SK-N-SH (cell line): ENCODE measurements around the gene C3AR1.
"Not testable (repeated sequence)": the region's sequence is repeated elsewhere in the genome, so short reads cannot be mapped to it uniquely, and the experiment has no call there.

Source experiments
- EP300 ChIP-seq, 2 experiments: IDR thresholded peaks; 2 replicates each; pipeline versions ENCODE4 v1.4.0 to v1.6.1; 2012; ENCODE audit warnings: borderline replicate concordance in 1 of 2, low read depth in 1 of 2, low read length in 1 of 2
- EZH2phosphoT487 ChIP-seq: fragments of 200-600 bp; sonication (generic); IDR thresholded peaks from 2 replicates; pipeline ENCODE4 v1.6.1; 2017; ENCODE audit warnings: low read depth, mixed run types, mild to moderate bottlenecking, antibody characterized with exemption, moderate library complexity, borderline replicate concordance
- MXI1 ChIP-seq: IDR thresholded peaks from 2 replicates; pipeline ENCODE4 v1.6.1; 2012; ENCODE audit warnings: mild to moderate bottlenecking, low read depth, low read length, improper control_type of control experiment
- NFIC ChIP-seq: IDR thresholded peaks from 2 replicates; pipeline ENCODE4 v1.4.0; 2012; ENCODE audit warnings: borderline replicate concordance
- POLR2AphosphoS5 ChIP-seq: IDR thresholded peaks from 2 replicates; pipeline ENCODE4 v1.6.1; 2012; ENCODE audit warnings: low read depth, low read length
- RXRA ChIP-seq: IDR thresholded peaks from 2 replicates; pipeline ENCODE4 v1.4.0; 2012; ENCODE audit warnings: low read depth, mild to moderate bottlenecking, borderline replicate concordance
- SIN3A ChIP-seq: IDR thresholded peaks from 2 replicates; pipeline ENCODE4 v1.6.1; 2012; ENCODE audit warnings: low read depth, mild to moderate bottlenecking, low read length, moderate library complexity, borderline replicate concordance
- SMC3 ChIP-seq: IDR thresholded peaks from 2 replicates; pipeline ENCODE4 v1.6.1; 2012; ENCODE audit warnings: low read depth, low read length, improper control_type of control experiment
- TAF1 ChIP-seq: IDR thresholded peaks from 2 replicates; pipeline ENCODE4 v1.6.1; 2012; ENCODE audit warnings: low read depth, mild to moderate bottlenecking, low read length, moderate library complexity, borderline replicate concordance
- YY1 ChIP-seq: IDR thresholded peaks from 2 replicates; pipeline ENCODE4 v1.4.0; 2012; ENCODE audit warnings: low read depth, mild to moderate bottlenecking
- TF ChIP-seq, protein P1 (sequence below): fragments of 200-600 bp; sonication (generic); IDR thresholded peaks from 2 replicates; pipeline ENCODE4 v1.6.1; 2017; ENCODE audit warnings: antibody characterized with exemption, mild to moderate bottlenecking, moderate library complexity
- TF ChIP-seq, protein P2 (sequence below): IDR thresholded peaks from 2 replicates; pipeline ENCODE4 v1.4.0; 2012; ENCODE audit warnings: low read depth
- TF ChIP-seq, protein P3 (sequence below): IDR thresholded peaks from 2 replicates; pipeline ENCODE4 v1.6.1; 2012; ENCODE audit warnings: mild to moderate bottlenecking, low read depth, low read length, moderate library complexity

DNA sequence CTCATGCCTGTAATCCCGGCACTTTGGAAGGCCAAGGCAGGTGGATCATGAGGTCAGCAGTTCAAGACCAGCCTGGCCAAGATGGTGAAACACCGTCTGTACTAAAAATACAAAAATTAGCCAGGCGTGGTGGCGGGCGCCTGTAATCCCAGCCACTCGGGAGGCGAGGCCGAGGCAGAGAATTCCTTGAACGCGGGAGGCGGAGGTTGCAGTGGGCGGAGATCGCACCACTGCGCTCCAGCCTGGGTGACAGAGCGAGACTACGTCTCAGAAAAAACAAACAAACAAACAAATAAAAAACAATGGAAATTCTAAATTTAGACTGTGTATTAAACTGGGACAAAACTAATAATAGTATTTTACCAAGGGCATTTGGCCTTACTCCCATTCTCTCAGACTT, 47.9 kb downstream of the C3AR1 start:
- TF ChIP-seq POLR2AphosphoS5; EZH2phosphoT487; TAF1; RXRA; YY1; EP300 (IDR thresholded peaks at IDR 0.05; ENCODE audit: borderline replicate concordance in 1 of 2, low read depth in 1 of 2, low read length in 1 of 2); SMC3; MXI1; SIN3A; NFIC: not testable (repeated sequence)
- TF ChIP-seq, protein P1, sequence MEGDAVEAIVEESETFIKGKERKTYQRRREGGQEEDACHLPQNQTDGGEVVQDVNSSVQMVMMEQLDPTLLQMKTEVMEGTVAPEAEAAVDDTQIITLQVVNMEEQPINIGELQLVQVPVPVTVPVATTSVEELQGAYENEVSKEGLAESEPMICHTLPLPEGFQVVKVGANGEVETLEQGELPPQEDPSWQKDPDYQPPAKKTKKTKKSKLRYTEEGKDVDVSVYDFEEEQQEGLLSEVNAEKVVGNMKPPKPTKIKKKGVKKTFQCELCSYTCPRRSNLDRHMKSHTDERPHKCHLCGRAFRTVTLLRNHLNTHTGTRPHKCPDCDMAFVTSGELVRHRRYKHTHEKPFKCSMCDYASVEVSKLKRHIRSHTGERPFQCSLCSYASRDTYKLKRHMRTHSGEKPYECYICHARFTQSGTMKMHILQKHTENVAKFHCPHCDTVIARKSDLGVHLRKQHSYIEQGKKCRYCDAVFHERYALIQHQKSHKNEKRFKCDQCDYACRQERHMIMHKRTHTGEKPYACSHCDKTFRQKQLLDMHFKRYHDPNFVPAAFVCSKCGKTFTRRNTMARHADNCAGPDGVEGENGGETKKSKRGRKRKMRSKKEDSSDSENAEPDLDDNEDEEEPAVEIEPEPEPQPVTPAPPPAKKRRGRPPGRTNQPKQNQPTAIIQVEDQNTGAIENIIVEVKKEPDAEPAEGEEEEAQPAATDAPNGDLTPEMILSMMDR, result not testable (repeated sequence)
- TF ChIP-seq, protein P2, sequence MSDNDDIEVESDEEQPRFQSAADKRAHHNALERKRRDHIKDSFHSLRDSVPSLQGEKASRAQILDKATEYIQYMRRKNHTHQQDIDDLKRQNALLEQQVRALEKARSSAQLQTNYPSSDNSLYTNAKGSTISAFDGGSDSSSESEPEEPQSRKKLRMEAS, result not testable (repeated sequence)
- TF ChIP-seq, protein P3, sequence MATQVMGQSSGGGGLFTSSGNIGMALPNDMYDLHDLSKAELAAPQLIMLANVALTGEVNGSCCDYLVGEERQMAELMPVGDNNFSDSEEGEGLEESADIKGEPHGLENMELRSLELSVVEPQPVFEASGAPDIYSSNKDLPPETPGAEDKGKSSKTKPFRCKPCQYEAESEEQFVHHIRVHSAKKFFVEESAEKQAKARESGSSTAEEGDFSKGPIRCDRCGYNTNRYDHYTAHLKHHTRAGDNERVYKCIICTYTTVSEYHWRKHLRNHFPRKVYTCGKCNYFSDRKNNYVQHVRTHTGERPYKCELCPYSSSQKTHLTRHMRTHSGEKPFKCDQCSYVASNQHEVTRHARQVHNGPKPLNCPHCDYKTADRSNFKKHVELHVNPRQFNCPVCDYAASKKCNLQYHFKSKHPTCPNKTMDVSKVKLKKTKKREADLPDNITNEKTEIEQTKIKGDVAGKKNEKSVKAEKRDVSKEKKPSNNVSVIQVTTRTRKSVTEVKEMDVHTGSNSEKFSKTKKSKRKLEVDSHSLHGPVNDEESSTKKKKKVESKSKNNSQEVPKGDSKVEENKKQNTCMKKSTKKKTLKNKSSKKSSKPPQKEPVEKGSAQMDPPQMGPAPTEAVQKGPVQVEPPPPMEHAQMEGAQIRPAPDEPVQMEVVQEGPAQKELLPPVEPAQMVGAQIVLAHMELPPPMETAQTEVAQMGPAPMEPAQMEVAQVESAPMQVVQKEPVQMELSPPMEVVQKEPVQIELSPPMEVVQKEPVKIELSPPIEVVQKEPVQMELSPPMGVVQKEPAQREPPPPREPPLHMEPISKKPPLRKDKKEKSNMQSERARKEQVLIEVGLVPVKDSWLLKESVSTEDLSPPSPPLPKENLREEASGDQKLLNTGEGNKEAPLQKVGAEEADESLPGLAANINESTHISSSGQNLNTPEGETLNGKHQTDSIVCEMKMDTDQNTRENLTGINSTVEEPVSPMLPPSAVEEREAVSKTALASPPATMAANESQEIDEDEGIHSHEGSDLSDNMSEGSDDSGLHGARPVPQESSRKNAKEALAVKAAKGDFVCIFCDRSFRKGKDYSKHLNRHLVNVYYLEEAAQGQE, result not testable (repeated sequence)
